HepG2 (cell line): ENCODE data around the gene ETV3L. TPM values are rescaled to one million over a fixed set of nuclear protein-coding genes. Genes with fewer than 3 reads are reported as not detected.

Experiments
- ATF4 ChIP-seq, 2 experiments: fragments of 450-650 bp in 1 of 2; sonication (generic) in 1 of 2; formaldehyde crosslinking; IDR thresholded peaks; 2 replicates each; pipeline versions ENCODE4 v1.5.0 to v1.8.0; 2020 to 2022; ENCODE audit warnings: mild to moderate bottlenecking in 1 of 2, missing genetic modification reagents in 1 of 2
- CBFB ChIP-seq: sonication (generic); formaldehyde crosslinking; IDR thresholded peaks from 2 replicates; pipeline ENCODE4 v1.4.0; 2020; ENCODE audit warnings: missing genetic modification reagents
- HMG20A ChIP-seq: IDR thresholded peaks from 2 replicates; pipeline ENCODE4 v1.6.1; 2016; ENCODE audit warnings: borderline replicate concordance
- KAT8 ChIP-seq: IDR thresholded peaks from 2 replicates; pipeline ENCODE4 v1.6.1; 2016; ENCODE audit warnings: missing genetic modification reagents, missing compliant biosample characterization
- KIAA2018 ChIP-seq: sonication (generic); formaldehyde crosslinking; IDR thresholded peaks from 2 replicates; pipeline ENCODE4 v1.5.0; 2020; ENCODE audit warnings: mild to moderate bottlenecking, missing genetic modification reagents, borderline replicate concordance
- KMT2A ChIP-seq: sonication (generic); formaldehyde crosslinking; IDR thresholded peaks from 2 replicates; pipeline ENCODE4 v1.4.0; 2020; ENCODE audit warnings: missing genetic modification reagents
- LCORL ChIP-seq, 2 experiments: fragments of 450-650 bp in 1 of 2; sonication (generic) in 1 of 2; formaldehyde crosslinking in 1 of 2; IDR thresholded peaks; 2 replicates each; pipeline versions ENCODE4 v1.5.0 to v1.6.1; 2017 to 2020; ENCODE audit warnings: antibody characterized with exemption in 1 of 2, missing genetic modification reagents in 1 of 2
- NFATC3 ChIP-seq: sonication (generic); formaldehyde crosslinking; IDR thresholded peaks from 2 replicates; pipeline ENCODE4 v1.5.1; 2020; ENCODE audit warnings: mild to moderate bottlenecking, missing genetic modification reagents
- SNRNP70 ChIP-seq: fragments of 200-400 bp; formaldehyde crosslinking; IDR thresholded peaks from 2 replicates; pipeline ENCODE4 v1.6.1; 2017; ENCODE audit warnings: mild to moderate bottlenecking, low read depth, low read length, moderate library complexity
- ZNF383 ChIP-seq: sonication (generic); formaldehyde crosslinking; IDR thresholded peaks from 2 replicates; pipeline ENCODE4 v1.4.0; 2020; ENCODE audit warnings: missing genetic modification reagents, mild to moderate bottlenecking, borderline replicate concordance
- ZNF646 ChIP-seq: sonication (generic); formaldehyde crosslinking; IDR thresholded peaks from 2 replicates; pipeline ENCODE4 v1.9.0; 2021; ENCODE audit warnings: mild to moderate bottlenecking, missing genetic modification reagents
- ZNF777 ChIP-seq: sonication (generic); formaldehyde crosslinking; IDR thresholded peaks from 2 replicates; pipeline ENCODE4 v1.4.0; 2020; ENCODE audit warnings: missing genetic modification reagents
- ZNF782 ChIP-seq: sonication (generic); formaldehyde crosslinking; IDR thresholded peaks from 2 replicates; pipeline ENCODE4 v1.4.0; 2020; ENCODE audit warnings: missing genetic modification reagents, mild to moderate bottlenecking, borderline replicate concordance
- polyA plus RNA-seq, 8 experiments: library from polyadenylated mRNA; depleted of rRNA in 3 of 8; stranded (reverse) in 7 of 8; unstranded in 1 of 8; fragments of >200 nt; fragmentation: Illumina TruSeq in 4 of 8; extraction: Trizol in 4 of 8; gene quantifications; 2 replicates each; pipeline versions ENCODE4 v1.2.1 to v1.2.3, GENCODE V29; 2011 to 2016; ENCODE audit warnings: low read depth in 4 of 8, missing spikeins in 1 of 8, mixed read lengths in 1 of 8; ENCODE audit not compliant: insufficient read depth in 1 of 8
- total RNA-seq, 5 experiments: library from RNA; depleted of rRNA; stranded (reverse); fragments of >200 nt; fragmentation: Illumina TruSeq; extraction: Trizol; gene quantifications; 2 replicates each; pipeline ENCODE4 v1.2.3, GENCODE V29; 2016; ENCODE audit warnings: low read depth in 1 of 5

ETV3L gene
- total and polyA plus RNA-seq, 2 of the 13 experiments (the other 11 are each of a cell fraction or from before 2014, with no cell fraction given) = not detected

GRCh38 chr1:157073944-157074685, 25.5 kb downstream of the ETV3L start (continued):
- TF ChIP-seq ZNF646 = no peak
- no peak for TF ChIP-seq LCORL (IDR thresholded peaks at IDR 0.05)
- 0 out of 2 replicates have a peak, but pooled peaks have one; percentile 18 for TF ChIP-seq LCORL (CRISPR knock-in tag; IDR thresholded peaks at IDR 0.05)
- no peak for TF ChIP-seq HMG20A (CRISPR knock-in tag)
- no peak for TF ChIP-seq ZNF777 (CRISPR knock-in tag)
- TF ChIP-seq KAT8 = peak; percentile 54
- TF ChIP-seq ATF4 (CRISPR knock-in tag; IDR thresholded peaks at IDR 0.05) = no peak
- TF ChIP-seq SNRNP70 = no peak
- no peak for TF ChIP-seq KIAA2018
- TF ChIP-seq CBFB (CRISPR knock-in tag) = 0 out of 2 replicates have a peak, but pooled peaks have one; percentile 22
- TF ChIP-seq NFATC3 (CRISPR knock-in tag) = no peak
- TF ChIP-seq ZNF782 = no peak
- TF ChIP-seq ZNF383 = no peak
- TF ChIP-seq KMT2A = 0 out of 2 replicates have a peak, but pooled peaks have one; percentile 24
